Mononuclear cell (primary cell): ENCODE data around the gene PRM1. TPM values are rescaled to one million over a fixed set of nuclear protein-coding genes. Genes with fewer than 3 reads are reported as not detected.
"Not testable (repeated sequence)": the region's sequence is repeated elsewhere in the genome, so short reads cannot be mapped to it uniquely, and the experiment has no call there.

ENCODE experiments used
- H3K27me3 ChIP-seq: 2 replicates; pipeline ENCODE4 v1.6.0; 2011; ENCODE audit warnings: low read length, control low read depth; ENCODE audit not compliant: insufficient read depth
- H3K4me1 ChIP-seq: 2 replicates; pipeline ENCODE4 v1.5.1; 2011; ENCODE audit warnings: mild to moderate bottlenecking, low read length, control low read depth; ENCODE audit not compliant: insufficient read depth
- H3K4me3 ChIP-seq: 2 replicates; pipeline ENCODE4 v1.5.1; 2011; ENCODE audit warnings: mild to moderate bottlenecking, low read length, moderate library complexity
- H3K9me3 ChIP-seq: 2 replicates; pipeline ENCODE4 v1.5.1; 2011; ENCODE audit warnings: low read depth, mild to moderate bottlenecking, control low read depth, low read length
- total RNA-seq: library from RNA; depleted of rRNA; stranded (reverse); fragments of >200 nt; gene quantifications from one replicate; pipeline ENCODE4 v1.2.3, GENCODE V29; 2012

PRM1 gene
- total RNA-seq, 1 donor: not detected

GRCh38 chr16:11306997-11307638, 26.0 kb upstream of the PRM1 start:
- Histone ChIP-seq H3K9me3 (no peaks in the 10 kb centered on the region), H3K4me1 (peaks cover 72% of the 10 kb centered on the region), H3K4me3 (no peak overlapping the region), H3K27me3 (no peaks in the 10 kb centered on the region)

- Histone ChIP-seq H3K4me1 (peaks cover 66% of the 10 kb centered on the region), H3K4me3 (no peak overlapping the region), H3K27me3 (no peaks in the 10 kb centered on the region), H3K9me3 (no peaks in the 10 kb centered on the region)
Measured at GRCh38 chr16:11306381-11306780, 25.3 kb upstream of the PRM1 start.

- H3K4me1 ChIP-seq: peaks cover 45% of the 10 kb centered on the region
- H3K27me3 ChIP-seq: no peaks in the 10 kb centered on the region
- no peaks in the 10 kb centered on the region for H3K9me3 ChIP-seq
- H3K4me3 ChIP-seq: no peak overlapping the region
Measured at GRCh38 chr16:11303405-11304138, 22.4 kb upstream of the PRM1 start.

- no peak overlapping the region for H3K4me3 ChIP-seq
- H3K9me3 ChIP-seq: no peaks in the 10 kb centered on the region
- peaks cover 45% of the 10 kb centered on the region for H3K4me1 ChIP-seq
- no peaks in the 10 kb centered on the region for H3K27me3 ChIP-seq
Measured at GRCh38 chr16:11302977-11303376, 21.8 kb upstream of the PRM1 start.

- Histone ChIP-seq H3K4me1 (peaks cover 45% of the 10 kb centered on the region), H3K27me3 (no peaks in the 10 kb centered on the region), H3K9me3 (no peaks in the 10 kb centered on the region), H3K4me3 (no peak overlapping the region)
Measured at GRCh38 chr16:11301645-11302501, 20.7 kb upstream of the PRM1 start.

GRCh38 chr16:11300560-11300892, 19.4 kb upstream of the PRM1 start:
- Histone ChIP-seq H3K27me3 (no peaks in the 10 kb centered on the region), H3K4me1 (peaks cover 38% of the 10 kb centered on the region), H3K4me3 (no peak overlapping the region), H3K9me3 (no peaks in the 10 kb centered on the region)

- Histone ChIP-seq H3K4me3 (no peak overlapping the region), H3K27me3 (no peaks in the 10 kb centered on the region), H3K4me1 (peaks cover 33% of the 10 kb centered on the region), H3K9me3 (no peaks in the 10 kb centered on the region)
Measured at GRCh38 chr16:11299865-11300559, 18.9 kb upstream of the PRM1 start.

- peaks cover 31% of the 10 kb centered on the region for H3K4me1 ChIP-seq
- H3K4me3 ChIP-seq, H3K9me3 ChIP-seq, H3K27me3 ChIP-seq: not testable (repeated sequence)
Measured at GRCh38 chr16:11298950-11299547, 17.9 kb upstream of the PRM1 start.

GRCh38 chr16:11298143-11298900, 17.2 kb upstream of the PRM1 start:
- H3K27me3 ChIP-seq: no peaks in the 10 kb centered on the region
- no peaks in the 10 kb centered on the region for H3K9me3 ChIP-seq
- no peak overlapping the region for H3K4me3 ChIP-seq
- H3K4me1 ChIP-seq: peaks cover 31% of the 10 kb centered on the region

- Histone ChIP-seq H3K4me3 (no peak overlapping the region), H3K4me1 (peaks cover 31% of the 10 kb centered on the region), H3K27me3 (no peaks in the 10 kb centered on the region), H3K9me3 (no peaks in the 10 kb centered on the region)
Measured at GRCh38 chr16:11297492-11298142, 16.5 kb upstream of the PRM1 start.

GRCh38 chr16:11296706-11297491, 15.8 kb upstream of the PRM1 start:
- Histone ChIP-seq H3K4me1 (peaks cover 31% of the 10 kb centered on the region), H3K4me3 (no peak overlapping the region), H3K9me3 (no peaks in the 10 kb centered on the region), H3K27me3 (no peaks in the 10 kb centered on the region)

- Histone ChIP-seq H3K27me3 (no peaks in the 10 kb centered on the region), H3K4me3 (no peak overlapping the region), H3K9me3 (no peaks in the 10 kb centered on the region), H3K4me1 (peaks cover 31% of the 10 kb centered on the region)
Measured at GRCh38 chr16:11296351-11296705, 15.2 kb upstream of the PRM1 start.

- Histone ChIP-seq H3K9me3 (no peaks in the 10 kb centered on the region), H3K27me3 (no peaks in the 10 kb centered on the region), H3K4me3 (no peak overlapping the region), H3K4me1 (peaks cover 31% of the 10 kb centered on the region)
Measured at GRCh38 chr16:11295672-11296071, 14.5 kb upstream of the PRM1 start.
